OCI-LY3 (cell line): Measurements from ENCODE around the gene PTPRT.

ENCODE experiments used
- CTCF ChIP-seq: fragments of 200-600, 300-600 bp; sonication (generic); IDR thresholded peaks from 2 replicates; pipeline ENCODE4 v1.5.1; 2014; ENCODE audit warnings: antibody characterized with exemption, low read length, low read depth
- EZH2phosphoT487 ChIP-seq: fragments of 200-600 bp; shearing (Covaris generic); IDR thresholded peaks from 2 replicates; pipeline ENCODE4 v1.6.1; 2018; ENCODE audit warnings: antibody characterized with exemption, mixed run types, low read depth

GRCh38 chr20:42053350-42053749 lies 1136.4 kb downstream of the PTPRT start:
- no peak for TF ChIP-seq CTCF
- TF ChIP-seq EZH2phosphoT487 = no peak
